ENCODE measurements around the gene IL11.

- TF ChIP-seq GATA2 (IDR thresholded peaks at IDR 0.05; ENCODE audit: low read depth, low read length) (no peak), GATA3 (IDR thresholded peaks at IDR 0.05; ENCODE audit: low read depth, low read length) (no peak)
Observed at GRCh38 chr19:55365245-55365644, 5.0 kb downstream of the IL11 start.

Measured in SH-SY5Y (cell line).